ENCODE data around the gene SYT5. TPM values are rescaled to one million over a fixed set of nuclear protein-coding genes. Genes with fewer than 3 reads are reported as not detected.

The SYT5 gene
- not detected in 2 replicates for total RNA-seq

GRCh38 chr19:55179606-55180484 lies at the start of gene SYT5:
SYT5 (minus strand) TSS chr19:55180289; CDS start chr19:55179041, 1,248 bp downstream.

GRCh38 chr19:55228403-55229031 lies 48.4 kb upstream of the SYT5 start, which contains the start of gene TMEM86B:
TMEM86B (minus strand) TSS chr19:55228763; CDS start chr19:55228741, 22 bp downstream.

DNA sequence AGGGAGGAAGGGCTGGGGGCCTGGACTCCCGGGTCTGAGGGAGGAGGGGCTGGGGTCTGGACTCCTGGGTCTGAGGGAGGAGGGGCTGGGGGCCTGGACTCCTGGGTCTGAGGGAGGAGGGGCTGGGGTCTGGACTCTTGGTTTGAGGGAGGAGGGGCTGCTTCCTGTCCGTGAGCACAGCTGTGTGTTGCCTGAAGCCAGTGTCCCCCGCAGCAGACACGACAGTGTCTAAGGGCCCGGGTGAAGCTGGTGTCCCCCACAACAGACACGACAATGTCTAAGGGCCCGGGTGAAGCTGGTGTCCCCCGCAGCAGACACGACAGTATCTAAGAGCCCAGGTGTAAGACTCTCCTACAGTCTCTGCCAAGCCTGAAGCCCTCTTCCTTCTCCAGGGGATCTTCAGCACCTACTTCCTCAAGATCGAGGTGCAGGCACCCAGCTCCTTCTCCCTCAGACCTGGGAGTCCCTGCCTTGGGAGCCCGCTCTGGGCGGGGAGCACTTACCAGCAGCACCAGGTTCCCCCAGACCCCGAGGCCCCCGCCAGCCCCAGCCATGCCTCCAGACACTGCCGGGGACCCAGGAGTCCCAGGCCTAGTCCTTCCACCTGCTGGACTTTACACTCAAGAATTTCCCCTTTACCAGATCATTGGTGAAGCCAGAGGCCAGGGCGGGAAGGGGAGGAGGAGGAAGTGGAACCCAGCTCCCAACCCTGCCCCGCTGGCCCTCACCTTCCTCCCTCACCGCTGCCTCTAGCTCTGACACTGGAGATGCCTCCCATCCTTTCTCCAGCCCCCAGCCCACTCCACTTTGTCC lies 29.0 kb upstream of the SYT5 start, which contains the start of gene PTPRH:
PTPRH (minus strand) TSS at position 622 of the 813 bp plus-strand sequence; CDS start at position 554, 68 bp downstream.

DNA sequence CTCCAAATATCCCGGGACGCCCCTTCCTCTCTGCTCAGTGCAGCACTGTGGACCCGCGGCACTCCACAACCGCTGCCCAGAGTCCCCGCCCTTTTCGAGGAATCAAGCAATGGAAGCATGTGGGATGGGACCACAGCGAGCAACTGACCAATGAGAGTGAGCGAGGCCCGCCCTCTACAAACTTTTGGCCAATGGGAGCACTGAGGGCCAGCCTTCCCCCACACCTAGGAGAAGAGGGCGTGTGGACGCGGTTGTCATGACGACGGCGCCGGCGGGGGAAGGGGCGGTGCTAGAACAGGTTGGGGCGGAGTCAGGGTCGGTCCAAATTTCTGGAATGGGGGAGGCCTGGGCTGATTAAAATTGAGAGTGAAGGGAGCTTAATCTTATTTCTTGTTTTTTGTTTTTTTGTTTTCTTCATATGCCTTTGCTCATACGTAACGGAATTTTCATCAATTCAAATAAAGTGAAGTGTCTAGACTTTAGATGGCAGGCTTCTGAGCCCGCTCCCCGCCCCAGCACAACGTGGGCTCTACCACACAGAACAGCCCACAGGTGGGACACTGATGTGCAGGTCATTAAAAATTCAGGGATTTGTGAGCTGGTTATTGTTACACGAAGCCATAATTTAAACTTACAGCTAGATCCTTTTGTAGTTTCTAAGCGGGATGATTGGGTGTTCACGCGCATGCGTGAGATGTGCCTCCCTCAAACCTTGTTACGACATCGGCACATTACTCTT lies 13.4 kb downstream of the SYT5 start, which contains the start of gene DNAAF3:
DNAAF3 (minus strand) TSS at position 84 of the 739 bp plus-strand sequence. CDS start 200 bp downstream, outside the sequence.

GRCh38 chr19:55157064-55157908 lies 22.8 kb downstream of the SYT5 start, which contains the start of gene TNNI3:
TNNI3 (minus strand) TSS chr19:55157732; CDS start chr19:55157589, 143 bp downstream.

DNA sequence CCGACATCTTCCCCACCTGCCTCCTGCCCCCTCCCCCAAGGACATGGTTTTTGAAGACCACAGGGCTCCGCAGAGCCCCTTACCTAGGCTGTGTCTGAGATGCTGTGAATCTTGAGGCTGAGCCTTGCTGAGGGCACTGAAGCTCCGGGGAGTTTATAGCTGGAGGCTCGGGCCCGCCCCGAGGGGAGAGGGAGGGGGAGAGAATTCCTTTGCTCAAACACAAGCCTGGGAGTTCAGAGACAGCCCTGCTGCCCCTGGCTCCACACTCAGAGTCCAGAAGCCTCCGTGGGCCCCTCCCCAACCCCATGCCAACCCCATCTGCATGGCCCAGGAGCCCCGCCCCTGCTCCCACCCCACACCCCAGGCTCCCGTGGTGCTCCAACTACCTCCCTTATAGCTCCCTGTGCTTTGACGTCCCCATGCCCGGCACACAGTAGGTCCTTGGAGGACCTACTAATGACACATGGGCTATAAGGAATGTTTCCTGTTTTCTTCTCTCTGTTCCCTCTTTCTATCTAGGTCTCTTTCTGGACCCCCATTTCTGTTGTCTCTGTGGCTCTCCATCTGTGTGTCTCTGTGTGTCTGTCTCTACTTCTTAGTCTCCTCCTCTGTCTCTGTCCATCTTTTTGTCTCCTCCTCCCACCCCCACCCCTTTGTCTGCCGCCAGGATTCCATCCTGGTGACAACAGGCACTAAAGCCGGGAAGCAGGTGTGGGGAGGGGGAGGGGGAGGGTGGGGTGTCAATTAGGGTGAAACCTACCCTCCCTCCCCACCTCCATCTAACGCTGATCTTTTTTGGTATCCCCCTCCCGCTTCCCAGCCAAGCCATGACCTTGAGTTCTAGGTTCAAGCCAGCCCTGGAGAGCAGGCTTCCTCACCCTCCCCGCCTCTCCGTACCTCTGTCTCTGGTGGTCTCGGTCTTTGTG lies 30.7 kb downstream of the SYT5 start, which contains the start of gene TNNT1:
TNNT1 (minus strand) TSS at position 129 of the 926 bp plus-strand sequence. CDS start 2,049 bp downstream, outside the sequence.

Small RNA genes lying within 50 kb of the gene (small RNA-seq; reads per million reads assigned to genes)
- not detected for gene MIR7975
- gene RF01210 = not detected

Other genes starting within 250 kb of the SYT5 start
- not detected in 2 replicates for gene NLRP7, start 232.8 kb downstream of the SYT5 start, total RNA-seq
- under 0.01 TPM in 1 of 2 replicates, not detected in the other for gene NLRP2, start 213.9 kb downstream of the SYT5 start, total RNA-seq
- not detected in 2 replicates for gene GP6, start 142.0 kb downstream of the SYT5 start, total RNA-seq
- gene RDH13, start 117.1 kb downstream of the SYT5 start, total RNA-seq = 8.4 and 12.6 TPM in 2 replicates
- 0.36 and 0.65 TPM in 2 replicates for gene EPS8L1, start 104.4 kb downstream of the SYT5 start, total RNA-seq
- gene PPP1R12C, start 62.7 kb downstream of the SYT5 start, total RNA-seq = 57.2 and 64.6 TPM in 2 replicates
- 0.65 and 0.97 TPM in 2 replicates for gene TNNT1, start 31.1 kb downstream of the SYT5 start, total RNA-seq
- not detected in 2 replicates for gene TNNI3, start 22.6 kb downstream of the SYT5 start, total RNA-seq
- 0.24 TPM in 1 of 2 replicates, not detected in the other for gene DNAAF3, start 13.7 kb downstream of the SYT5 start, total RNA-seq
- 1.1 and 1.2 TPM in 2 replicates for gene PTPRH, start 29.2 kb upstream of the SYT5 start, total RNA-seq
- 1.6 and 3.6 TPM in 2 replicates for gene TMEM86B, start 48.5 kb upstream of the SYT5 start, total RNA-seq
- gene PPP6R1, start 78.7 kb upstream of the SYT5 start, total RNA-seq = 42.9 and 47.7 TPM in 2 replicates
- gene HSPBP1, start 99.8 kb upstream of the SYT5 start, total RNA-seq = 23.4 and 28.8 TPM in 2 replicates
- 4.9 and 5.1 TPM in 2 replicates for gene BRSK1, start 103.7 kb upstream of the SYT5 start, total RNA-seq
- not detected in 2 replicates for gene TMEM150B, start 145.1 kb upstream of the SYT5 start, total RNA-seq
- gene KMT5C, start 159.6 kb upstream of the SYT5 start, total RNA-seq = 6.5 and 8.0 TPM in 2 replicates
- not detected in 2 replicates for gene COX6B2, start 174.4 kb upstream of the SYT5 start, total RNA-seq
- not detected in 2 replicates for gene GARIN5B, start 183.0 kb upstream of the SYT5 start, total RNA-seq
- 1.8 and 3.9 TPM in 2 replicates for gene IL11, start 190.2 kb upstream of the SYT5 start, total RNA-seq
- gene TMEM190, start 196.5 kb upstream of the SYT5 start, total RNA-seq = not detected in 2 replicates
- gene TMEM238, start 204.0 kb upstream of the SYT5 start, total RNA-seq = 0.16 TPM in 1 of 2 replicates, not detected in the other
- 184 and 254 TPM in 2 replicates for gene RPL28, start 205.6 kb upstream of the SYT5 start, total RNA-seq
- 26.6 and 29.0 TPM in 2 replicates for gene UBE2S, start 227.5 kb upstream of the SYT5 start, total RNA-seq

All from hair follicle dermal papilla cell (primary cell).